ENCODE measurements around the gene ZNF644.
"Not testable (repeated sequence)": the region's sequence is repeated elsewhere in the genome, so short reads cannot be mapped to it uniquely, and the experiment has no call there.

ZNF644 gene

GRCh38 chr1:90902672-90903071 lies 119.2 kb downstream of the ZNF644 start:
- H3K36me3 Mint-ChIP-seq, result peaks cover 17% of the 10 kb centered on the region
- H3K27ac Mint-ChIP-seq, result no peak overlapping the region
- H3K4me3 Mint-ChIP-seq, result no peak overlapping the region
- H3K27me3 Mint-ChIP-seq, result no peaks in the 10 kb centered on the region
- peaks cover 12% of the 10 kb centered on the region for H3K4me1 Mint-ChIP-seq (ENCODE audit: low read depth)
- no peaks in the 10 kb centered on the region for H3K9me3 Mint-ChIP-seq (ENCODE audit: low read depth)

- Mint-ChIP-seq H3K36me3 (peaks cover 19% of the 10 kb centered on the region), H3K4me3 (no peak overlapping the region)
Observed at GRCh38 chr1:90899263-90899662, 122.6 kb downstream of the ZNF644 start.

GRCh38 chr1:90893679-90894078 lies 128.2 kb downstream of the ZNF644 start:
- H3K9me3 Mint-ChIP-seq (ENCODE audit: low read depth); H3K4me3 Mint-ChIP-seq: not testable (repeated sequence)

More at GRCh38 chr1:90899263-90899662, 122.6 kb downstream of the ZNF644 start:
- H3K4me1 Mint-ChIP-seq (ENCODE audit: low read depth), result peaks cover 12% of the 10 kb centered on the region
- no peak overlapping the region for H3K27ac Mint-ChIP-seq
- H3K9me3 Mint-ChIP-seq (ENCODE audit: low read depth), result peaks cover 4% of the 10 kb centered on the region
- H3K27me3 Mint-ChIP-seq, result no peaks in the 10 kb centered on the region

GRCh38 chr1:90892884-90893283 lies 129.0 kb downstream of the ZNF644 start:
- H3K9me3 Mint-ChIP-seq (ENCODE audit: low read depth); H3K4me3 Mint-ChIP-seq; H3K27ac Mint-ChIP-seq; H3K4me1 Mint-ChIP-seq (ENCODE audit: low read depth); H3K36me3 Mint-ChIP-seq; H3K27me3 Mint-ChIP-seq: not testable (repeated sequence)

More at GRCh38 chr1:90893679-90894078, 128.2 kb downstream of the ZNF644 start:
- not testable (repeated sequence) for H3K27me3 Mint-ChIP-seq; H3K27ac Mint-ChIP-seq; H3K4me1 Mint-ChIP-seq (ENCODE audit: low read depth)
- H3K36me3 Mint-ChIP-seq, result peaks cover 12% of the 10 kb centered on the region

GRCh38 chr1:90892196-90892595 lies 129.6 kb downstream of the ZNF644 start:
- not testable (repeated sequence) for H3K4me1 Mint-ChIP-seq (ENCODE audit: low read depth); H3K9me3 Mint-ChIP-seq (ENCODE audit: low read depth)

GRCh38 chr1:90891756-90892155 lies 130.1 kb downstream of the ZNF644 start:
- not testable (repeated sequence) for H3K27me3 Mint-ChIP-seq; H3K27ac Mint-ChIP-seq; H3K4me1 Mint-ChIP-seq (ENCODE audit: low read depth); H3K36me3 Mint-ChIP-seq; H3K4me3 Mint-ChIP-seq
- peaks cover 12% of the 10 kb centered on the region for H3K9me3 Mint-ChIP-seq (ENCODE audit: low read depth)

More at GRCh38 chr1:90892196-90892595, 129.6 kb downstream of the ZNF644 start:
- H3K36me3 Mint-ChIP-seq, H3K27ac Mint-ChIP-seq, H3K4me3 Mint-ChIP-seq, H3K27me3 Mint-ChIP-seq: not testable (repeated sequence)

- Mint-ChIP-seq H3K9me3 (ENCODE audit: low read depth) (peaks cover 35% of the 10 kb centered on the region), H3K4me1 (ENCODE audit: low read depth) (no peaks in the 10 kb centered on the region), H3K27me3 (peaks cover 12% of the 10 kb centered on the region), H3K4me3 (no peak overlapping the region), H3K36me3 (peaks cover 30% of the 10 kb centered on the region), H3K27ac (no peak overlapping the region)
Observed at GRCh38 chr1:90882221-90882620, 139.6 kb downstream of the ZNF644 start.

GRCh38 chr1:90881034-90881433 lies 140.8 kb downstream of the ZNF644 start:
- Mint-ChIP-seq H3K27me3 (peaks cover 12% of the 10 kb centered on the region), H3K4me1 (ENCODE audit: low read depth) (no peaks in the 10 kb centered on the region), H3K27ac (no peak overlapping the region), H3K9me3 (ENCODE audit: low read depth) (peaks cover 31% of the 10 kb centered on the region), H3K4me3 (no peak overlapping the region), H3K36me3 (peaks cover 26% of the 10 kb centered on the region)

- no peaks in the 10 kb centered on the region for H3K4me1 Mint-ChIP-seq (ENCODE audit: low read depth)
- H3K36me3 Mint-ChIP-seq, result peaks cover 28% of the 10 kb centered on the region
- peaks cover 34% of the 10 kb centered on the region for H3K9me3 Mint-ChIP-seq (ENCODE audit: low read depth)
- no peak overlapping the region for H3K27ac Mint-ChIP-seq
- peaks cover 13% of the 10 kb centered on the region for H3K27me3 Mint-ChIP-seq
- no peak overlapping the region for H3K4me3 Mint-ChIP-seq
Observed at GRCh38 chr1:90879281-90879680, 142.6 kb downstream of the ZNF644 start.

- peaks cover 9% of the 10 kb centered on the region for H3K27me3 Mint-ChIP-seq
- H3K27ac Mint-ChIP-seq, result no peak overlapping the region
- H3K4me1 Mint-ChIP-seq (ENCODE audit: low read depth), result no peaks in the 10 kb centered on the region
- H3K36me3 Mint-ChIP-seq, result peaks cover 22% of the 10 kb centered on the region
- no peak overlapping the region for H3K4me3 Mint-ChIP-seq
- peaks cover 34% of the 10 kb centered on the region for H3K9me3 Mint-ChIP-seq (ENCODE audit: low read depth)
Observed at GRCh38 chr1:90876101-90876500, 145.7 kb downstream of the ZNF644 start.
